ENCODE results near the gene TMPRSS11D. TPM values are rescaled to one million over a fixed set of nuclear protein-coding genes. Genes with fewer than 3 reads are reported as not detected.

TMPRSS11D gene
- total RNA-seq, 3 donors from 2014 or later = not detected

Other genes with a start within 250 kb of the TMPRSS11D start
- 10 to 100 TPM; 51.1 to 72.5 (median 63.6) TPM for gene UBA6, start 182.8 kb downstream of the TMPRSS11D start, total RNA-seq
- gene GNRHR, start 129.6 kb downstream of the TMPRSS11D start, total RNA-seq = not detected
- gene TMPRSS11A, start 79.5 kb upstream of the TMPRSS11D start, total RNA-seq = not detected
- not detected for gene TMPRSS11F, start 245.9 kb upstream of the TMPRSS11D start, total RNA-seq

All from activated T-cell treated with anti-CD3 and anti-CD28 coated beads, Interleukin-2, amount 50 U/mL, for 4 hours (primary cell).